Esophagus squamous epithelium (tissue), 5 donors: Measurements from ENCODE around the gene KCTD4. TPM values are rescaled to one million over a fixed set of nuclear protein-coding genes. Genes with fewer than 3 reads are reported as not detected.
A peak's percentile ranks its signal among the peaks of the same experiment; 100 is the strongest.

ENCODE experiments used
- DNase-seq: peaks from one replicate; lab custom pipeline; 2025; lab: John Stamatoyannopoulos, UW
- H3K27ac ChIP-seq, 4 donors: fragments of 200-600 bp; sonication (generic); one replicate each; pipeline ENCODE4 v1.5.1; 2016 to 2019; ENCODE audit warnings: mild to moderate bottlenecking in 1 of 4
- H3K27me3 ChIP-seq, 4 donors: fragments of 200-600 bp; sonication (generic); 1 replicate in 3 of 4; 2 replicates in 1 of 4; pipeline versions ENCODE4 v1.5.1 to v1.6.0; 2017 to 2021; ENCODE audit warnings: antibody characterized with exemption in 1 of 4
- H3K36me3 ChIP-seq, 3 donors: fragments of 200-600 bp; sonication (generic); one replicate each; pipeline ENCODE4 v1.5.1; 2016 to 2019
- H3K4me1 ChIP-seq, 3 donors: fragments of 200-600 bp; sonication (generic); one replicate each; pipeline ENCODE4 v1.5.1; 2017 to 2019
- H3K4me3 ChIP-seq, 4 donors: fragments of 200-600 bp; sonication (generic); 1 replicate in 3 of 4; 2 replicates in 1 of 4; pipeline ENCODE4 v1.5.1; 2016 to 2019; ENCODE audit warnings: mild to moderate bottlenecking in 2 of 4, moderate library complexity in 1 of 4
- H3K9me3 ChIP-seq, 3 donors: fragments of 200-600 bp; sonication (generic); one replicate each; pipeline ENCODE4 v1.5.1; 2016 to 2019
- CTCF ChIP-seq, 6 experiments: fragments of 450-650 bp in 4 of 6; fragments of 200-600 bp in 2 of 6; sonication (generic) in 2 of 6; IDR thresholded peaks; one replicate each; pipeline ENCODE4 v1.5.1; 2016 to 2019; ENCODE audit warnings: antibody characterized with exemption in 6 of 6, mild to moderate bottlenecking in 4 of 6, moderate library complexity in 4 of 6
- POLR2A ChIP-seq, 4 donors: fragments of 450-650 bp; IDR thresholded peaks; one replicate each; pipeline ENCODE4 v1.6.1; 2017; ENCODE audit warnings: antibody characterized with exemption in 4 of 4, mild to moderate bottlenecking in 4 of 4, moderate library complexity in 3 of 4
- WGBS, 2 donors: methylation state at CpG; one replicate each; pipeline ENCODE4 v1.1.5; 2018; 5-methylcytosine and 5-hydroxymethylcytosine counted together
- intact Hi-C: fragments of 100-400 bp; cut with DNase I; formaldehyde crosslinking; loops from one replicate; pipeline ENCODE4 v1.15.0; 2022
- total RNA-seq, 4 donors: library from RNA; depleted of rRNA; stranded (reverse); fragments of >200 nt; gene quantifications; one replicate each; pipeline ENCODE4 v1.1.0, GENCODE V29; 2016
- donor health status: DM: yes; HTN: yes; CAD: no.

The KCTD4 gene
- total RNA-seq, 4 donors from 2014 or later = not detected

GRCh38 chr13:45156565-45157361 is 44.1 kb downstream of the KCTD4 start:
- Histone ChIP-seq H3K4me1 (peaks cover 0 to under 1% (median 0%) of the 10 kb centered on the region in 3 donors), H3K36me3 (peaks cover 0 to 66% (median 0%) of the 10 kb centered on the region in 3 donors), H3K9me3 (no peaks in the 10 kb centered on the region), H3K27ac (no peak overlapping the region), H3K4me3 (no peak overlapping the region), H3K27me3 (no peaks in the 10 kb centered on the region)
- 79 to 97% methylated on average over 7 of the region's 7 CpGs for WGBS, 2 donors
- intact Hi-C loops = no loop called here
- TF ChIP-seq CTCF (IDR thresholded peaks at IDR 0.05) = no peak
- no peak for TF ChIP-seq POLR2A (IDR thresholded peaks at IDR 0.05)
- no peak for DNase-seq

- 84 to 86% methylated on average over 1 of the region's 1 CpG for WGBS, 2 donors
- Histone ChIP-seq H3K4me3 (no peak overlapping the region), H3K4me1 (no peaks in the 10 kb centered on the region), H3K36me3 (peaks cover 0 to 22% (median 0%) of the 10 kb centered on the region in 3 donors), H3K27ac (no peak overlapping the region), H3K27me3 (no peaks in the 10 kb centered on the region), H3K9me3 (no peaks in the 10 kb centered on the region)
- TF ChIP-seq POLR2A (IDR thresholded peaks at IDR 0.05) = no peak
- TF ChIP-seq CTCF (IDR thresholded peaks at IDR 0.05) = no peak
- DNase-seq = no peak
- intact Hi-C loops = no loop called here
Observed at GRCh38 chr13:45149964-45150363, 50.9 kb downstream of the KCTD4 start.

- peaks cover 0 to 18% (median 4%) of the 10 kb centered on the region in 3 donors for H3K4me1 ChIP-seq
- no peak overlapping the region for H3K4me3 ChIP-seq
- no peaks in the 10 kb centered on the region for H3K9me3 ChIP-seq
- H3K27me3 ChIP-seq = no peaks in the 10 kb centered on the region
- intact Hi-C loops = no loop called here
- no peak for TF ChIP-seq CTCF (IDR thresholded peaks at IDR 0.05)
- TF ChIP-seq POLR2A (IDR thresholded peaks at IDR 0.05) = no peak
- WGBS, 2 donors = 73 to 85% methylated on average over 6 to 7 of the region's 7 CpGs
- H3K27ac ChIP-seq = peak overlapping the region in 2 of 4 donors; percentile 3 to 41
- DNase-seq = no peak
- H3K36me3 ChIP-seq = peaks cover 3 to 25% (median 7%) of the 10 kb centered on the region in 3 donors
Observed at GRCh38 chr13:45143346-45143751, 57.5 kb downstream of the KCTD4 start.

Other genes starting within 250 kb of the KCTD4 start
- gene NUFIP1, start 211.6 kb downstream of the KCTD4 start, total RNA-seq = 1 to 10 TPM; 1.5 to 4.0 (median 3.3) TPM
- gene GPALPP1, start 211.5 kb downstream of the KCTD4 start, total RNA-seq = 10 to 100 TPM; 10.5 to 29.6 (median 14.4) TPM
- 10 to 100 TPM in 3 of 4 donors, 1 to 10 TPM in 1; 9.4 to 23.3 (median 19.6) TPM for gene GTF2F2, start 80.5 kb downstream of the KCTD4 start, total RNA-seq
- gene TPT1, start 140.1 kb upstream of the KCTD4 start, total RNA-seq = 1,000 to 10,000 TPM; 2,183 to 3,899 (median 2,784) TPM
- 1 to 10 TPM; 1.7 to 6.7 (median 5.8) TPM for gene SLC25A30, start 217.3 kb upstream of the KCTD4 start, total RNA-seq